ENCODE measurements around the gene ASPDH.

- no peak for TF ChIP-seq CTCF (IDR thresholded peaks at IDR 0.05)
- TF ChIP-seq ZFX (IDR thresholded peaks at IDR 0.05; ENCODE audit: borderline replicate concordance), result no peak
Measured at GRCh38 chr19:50520822-50521465, 7.2 kb upstream of the ASPDH start.

Data from 22Rv1 (cell line).